Stimulated activated naive CD8-positive, alpha-beta T cell treated with anti-CD3 and anti-CD28 coated beads, Interleukin-15, Interleukin-2, amounts not matched to agents 100 ng/mL and 50 ng/mL, for 24 hours (primary cell): ENCODE data around the gene CELF4.

Source experiments
- H3K27ac Mint-ChIP-seq: one replicate; pipeline ENCODE4 v1.8.0; 2021; ENCODE audit warnings: mild to moderate bottlenecking, mixed read lengths
- H3K27me3 Mint-ChIP-seq: one replicate; pipeline ENCODE4 v1.8.0; 2021; ENCODE audit warnings: mixed read lengths
- H3K36me3 Mint-ChIP-seq: one replicate; pipeline ENCODE4 v1.8.0; 2021; ENCODE audit warnings: low read depth, mixed read lengths
- H3K4me1 Mint-ChIP-seq: one replicate; pipeline ENCODE4 v1.8.0; 2021; ENCODE audit warnings: low read depth, mixed read lengths
- H3K4me3 Mint-ChIP-seq: one replicate; pipeline ENCODE4 v1.8.0; 2021; ENCODE audit warnings: mild to moderate bottlenecking, mixed read lengths
- H3K9me3 Mint-ChIP-seq: one replicate; pipeline ENCODE4 v1.8.0; 2021; ENCODE audit warnings: mixed read lengths

Gene CELF4

GRCh38 chr18:37322492-37323035 is 243.0 kb downstream of the CELF4 start:
- no peak overlapping the region for H3K4me3 Mint-ChIP-seq
- no peaks in the 10 kb centered on the region for H3K9me3 Mint-ChIP-seq
- H3K36me3 Mint-ChIP-seq: no peaks in the 10 kb centered on the region
- H3K27me3 Mint-ChIP-seq: no peaks in the 10 kb centered on the region
- H3K27ac Mint-ChIP-seq: no peak overlapping the region
- no peaks in the 10 kb centered on the region for H3K4me1 Mint-ChIP-seq

DNA sequence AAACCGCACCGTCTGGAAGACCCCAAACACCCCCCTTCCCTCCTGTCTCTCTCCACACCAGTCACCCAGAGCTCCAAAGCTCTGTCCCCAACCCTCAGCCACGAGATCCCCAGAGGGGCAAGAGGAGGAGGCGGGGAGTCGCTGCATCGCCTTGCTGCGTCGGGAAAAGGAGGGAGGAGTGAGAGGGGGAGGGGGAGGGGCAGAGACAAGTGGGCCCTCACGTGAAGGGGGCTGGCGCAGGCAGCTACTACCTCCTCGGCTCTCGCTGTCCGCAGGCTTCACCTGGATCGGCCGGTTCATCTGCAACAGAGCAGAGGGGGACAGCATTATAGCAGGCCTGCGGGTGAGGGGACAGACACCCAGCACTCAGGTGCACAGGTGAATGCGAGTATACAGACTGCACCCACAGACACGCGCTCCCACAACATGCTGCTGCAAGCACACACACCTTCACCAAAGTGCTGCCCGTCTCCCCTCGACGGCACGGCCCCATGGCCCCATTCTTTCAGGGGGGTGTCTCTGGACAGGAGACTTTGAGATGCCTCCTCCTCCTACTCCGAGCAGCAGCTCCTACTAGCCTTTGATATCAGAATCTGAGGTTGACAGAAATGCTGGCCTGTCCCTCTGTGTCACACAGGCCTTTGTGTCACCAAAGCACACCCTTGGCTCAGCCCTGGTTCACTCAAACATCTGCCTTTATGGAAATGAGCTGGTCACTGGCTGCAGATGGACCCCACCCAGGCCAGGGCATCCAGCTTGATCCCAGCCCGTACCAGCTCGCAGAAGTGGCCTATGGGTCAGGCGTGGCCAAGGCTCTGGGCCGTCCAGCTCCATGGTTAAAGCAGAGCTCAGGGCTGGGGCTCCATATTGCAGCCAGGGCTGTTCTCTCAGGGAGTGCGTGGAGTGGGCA is 243.8 kb downstream of the CELF4 start:
- Mint-ChIP-seq H3K4me1 (no peaks in the 10 kb centered on the region), H3K4me3 (no peak overlapping the region), H3K9me3 (no peaks in the 10 kb centered on the region), H3K36me3 (no peaks in the 10 kb centered on the region), H3K27me3 (no peaks in the 10 kb centered on the region), H3K27ac (no peak overlapping the region)

- Mint-ChIP-seq H3K36me3 (no peaks in the 10 kb centered on the region), H3K9me3 (no peaks in the 10 kb centered on the region), H3K4me3 (no peak overlapping the region), H3K27me3 (no peaks in the 10 kb centered on the region), H3K4me1 (no peaks in the 10 kb centered on the region), H3K27ac (no peak overlapping the region)
These were observed 245.3 kb downstream of the CELF4 start for GRCh38 chr18:37320317-37320716.

GRCh38 chr18:37318360-37319355 is 246.9 kb downstream of the CELF4 start:
- Mint-ChIP-seq H3K27me3 (no peaks in the 10 kb centered on the region), H3K4me3 (no peak overlapping the region), H3K4me1 (no peaks in the 10 kb centered on the region), H3K27ac (no peak overlapping the region), H3K9me3 (no peaks in the 10 kb centered on the region), H3K36me3 (no peaks in the 10 kb centered on the region)

DNA sequence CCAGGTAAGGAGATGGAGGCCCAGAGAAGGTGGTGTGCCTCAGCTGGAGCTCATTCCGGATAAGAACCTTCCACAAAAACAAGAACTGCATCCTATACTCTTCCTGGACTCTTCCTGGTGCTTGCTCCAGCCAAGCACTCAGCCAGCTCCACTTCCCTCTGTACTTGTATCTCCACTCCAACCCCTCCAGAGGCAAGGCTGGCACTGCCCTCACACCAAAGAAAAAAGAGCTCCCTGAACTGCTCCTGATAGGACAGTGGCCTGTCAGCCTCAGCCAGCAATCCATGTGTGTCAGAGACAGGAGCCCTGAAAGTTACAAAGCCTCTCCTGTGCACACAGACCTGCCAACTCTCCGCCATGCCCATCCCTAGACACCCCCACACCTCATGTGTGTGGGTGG is 248.1 kb downstream of the CELF4 start:
- no peak overlapping the region for H3K4me3 Mint-ChIP-seq
- H3K4me1 Mint-ChIP-seq: no peaks in the 10 kb centered on the region
- H3K9me3 Mint-ChIP-seq: no peaks in the 10 kb centered on the region
- H3K36me3 Mint-ChIP-seq: no peaks in the 10 kb centered on the region
- H3K27me3 Mint-ChIP-seq: no peaks in the 10 kb centered on the region
- no peak overlapping the region for H3K27ac Mint-ChIP-seq

DNA sequence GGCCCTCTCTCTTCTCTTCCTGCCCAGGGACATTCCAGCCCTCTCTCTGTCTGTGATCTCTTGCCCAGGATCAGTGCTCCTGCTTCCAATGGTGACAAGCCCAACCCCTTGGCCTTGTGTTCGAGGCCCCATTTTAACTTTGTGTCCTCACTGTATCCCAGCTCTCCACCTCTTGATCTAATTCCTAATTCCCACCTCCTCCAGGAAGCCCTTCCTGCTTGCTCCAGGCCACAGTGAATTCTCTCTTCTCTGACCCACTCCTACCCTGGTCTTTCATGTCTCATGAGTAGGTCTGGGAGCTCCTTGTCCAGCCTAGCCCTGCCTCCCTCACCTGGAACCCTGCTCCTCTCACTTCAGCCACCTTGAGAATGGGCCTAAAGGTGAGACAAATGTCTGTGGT is 249.1 kb downstream of the CELF4 start:
- Mint-ChIP-seq H3K36me3 (no peaks in the 10 kb centered on the region), H3K4me3 (no peak overlapping the region)

GRCh38 chr18:37315935-37316334 is 249.7 kb downstream of the CELF4 start:
- Mint-ChIP-seq H3K27me3 (no peaks in the 10 kb centered on the region), H3K4me1 (no peaks in the 10 kb centered on the region), H3K36me3 (no peaks in the 10 kb centered on the region), H3K27ac (no peak overlapping the region), H3K4me3 (no peak overlapping the region), H3K9me3 (no peaks in the 10 kb centered on the region)

More for the DNA sequence above, 249.1 kb downstream of the CELF4 start:
- H3K27me3 Mint-ChIP-seq: no peaks in the 10 kb centered on the region
- H3K4me1 Mint-ChIP-seq: no peaks in the 10 kb centered on the region
- H3K9me3 Mint-ChIP-seq: no peaks in the 10 kb centered on the region
- no peak overlapping the region for H3K27ac Mint-ChIP-seq

DNA sequence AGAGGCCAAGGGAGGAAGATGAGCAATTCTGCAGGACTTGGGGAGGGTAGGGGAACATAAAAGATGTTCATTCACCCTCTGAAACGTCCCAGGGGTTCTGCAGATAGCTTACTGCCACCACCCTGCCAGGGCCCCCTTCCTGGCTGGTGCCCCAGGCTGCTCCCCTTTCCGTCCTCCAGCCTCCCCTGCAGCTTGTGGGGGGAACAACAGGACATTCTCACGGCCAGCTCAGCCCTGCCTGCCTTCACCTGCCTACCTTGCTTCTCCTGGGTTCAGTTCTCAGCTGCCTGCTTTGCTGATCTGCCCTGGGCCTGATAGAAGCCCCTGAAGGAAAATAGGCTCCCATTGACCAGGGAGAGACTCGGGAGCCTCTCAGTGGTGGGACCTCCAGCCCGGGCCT is 251.1 kb downstream of the CELF4 start:
- Mint-ChIP-seq H3K9me3 (no peaks in the 10 kb centered on the region), H3K27me3 (no peaks in the 10 kb centered on the region), H3K36me3 (no peaks in the 10 kb centered on the region), H3K27ac (no peak overlapping the region), H3K4me1 (no peaks in the 10 kb centered on the region), H3K4me3 (no peak overlapping the region)

- H3K27me3 Mint-ChIP-seq: no peaks in the 10 kb centered on the region
- H3K36me3 Mint-ChIP-seq: no peaks in the 10 kb centered on the region
- no peak overlapping the region for H3K4me3 Mint-ChIP-seq
- H3K9me3 Mint-ChIP-seq: no peaks in the 10 kb centered on the region
- H3K4me1 Mint-ChIP-seq: no peaks in the 10 kb centered on the region
- H3K27ac Mint-ChIP-seq: no peak overlapping the region
These were observed 252.0 kb downstream of the CELF4 start for GRCh38 chr18:37313624-37314023.

DNA sequence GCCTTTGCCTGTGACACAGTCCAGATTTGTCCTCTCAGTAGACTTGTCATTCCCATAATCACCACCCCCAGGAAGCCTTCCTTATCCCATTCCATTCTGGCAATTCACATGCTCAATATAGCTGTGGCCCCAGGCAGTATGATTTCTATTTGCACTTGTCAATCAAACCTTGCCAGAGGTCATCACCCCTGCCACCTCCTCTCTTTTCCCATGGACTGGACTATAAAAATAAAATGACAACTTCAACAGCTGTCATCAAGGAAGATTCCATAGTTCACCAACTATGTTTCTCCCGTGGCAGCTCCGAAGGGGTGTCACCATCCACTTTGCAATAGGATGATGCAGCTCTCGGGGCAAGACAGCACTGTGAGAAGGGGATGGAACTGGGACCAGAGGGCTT is 255.7 kb downstream of the CELF4 start:
- H3K27me3 Mint-ChIP-seq: no peaks in the 10 kb centered on the region
- no peaks in the 10 kb centered on the region for H3K36me3 Mint-ChIP-seq
- H3K27ac Mint-ChIP-seq: no peak overlapping the region
- H3K4me3 Mint-ChIP-seq: no peak overlapping the region
- H3K4me1 Mint-ChIP-seq: no peaks in the 10 kb centered on the region
- no peaks in the 10 kb centered on the region for H3K9me3 Mint-ChIP-seq

DNA sequence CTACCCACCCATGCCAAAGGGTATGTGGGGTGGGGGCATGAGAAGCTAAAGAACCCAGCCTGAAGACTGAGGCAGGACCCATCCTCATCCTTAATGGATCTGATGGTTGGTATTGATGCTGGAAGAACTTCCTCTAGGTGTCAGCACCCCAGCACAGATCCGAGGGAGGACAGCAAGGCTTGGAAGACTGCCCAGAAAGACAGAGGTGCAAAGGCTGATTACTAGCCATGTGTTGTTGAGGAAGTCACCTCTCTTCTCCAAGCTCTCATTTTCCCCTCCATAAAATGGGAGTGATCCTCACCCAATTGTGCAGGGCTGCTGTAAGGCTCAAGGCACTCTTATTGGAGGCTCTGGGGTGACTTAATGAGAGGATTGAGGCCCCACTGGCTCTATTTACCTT is 256.5 kb downstream of the CELF4 start:
- no peaks in the 10 kb centered on the region for H3K27me3 Mint-ChIP-seq
- H3K9me3 Mint-ChIP-seq: no peaks in the 10 kb centered on the region
- no peaks in the 10 kb centered on the region for H3K36me3 Mint-ChIP-seq
- H3K4me3 Mint-ChIP-seq: no peak overlapping the region
- no peak overlapping the region for H3K27ac Mint-ChIP-seq
- H3K4me1 Mint-ChIP-seq: no peaks in the 10 kb centered on the region

DNA sequence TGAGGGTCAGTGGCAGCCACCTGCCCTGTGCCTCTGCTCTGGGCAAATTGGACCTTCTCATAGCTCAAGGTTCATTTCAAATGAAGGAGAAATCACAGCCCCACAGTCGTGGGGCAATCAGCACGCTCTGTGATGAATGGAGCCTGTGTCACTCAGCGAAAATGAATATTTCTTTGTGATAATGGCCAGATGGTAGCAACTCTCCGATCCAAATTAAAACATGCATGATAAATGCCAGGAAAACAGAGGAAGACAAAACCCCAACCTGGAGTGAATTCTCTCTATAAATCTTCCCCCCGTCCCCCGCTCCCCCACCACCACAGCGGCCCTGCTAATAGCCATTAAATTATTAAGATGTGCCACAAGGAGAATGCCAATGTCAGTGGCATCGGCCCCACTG is 258.4 kb downstream of the CELF4 start:
- Mint-ChIP-seq H3K4me3 (no peak overlapping the region), H3K4me1 (no peaks in the 10 kb centered on the region), H3K36me3 (no peaks in the 10 kb centered on the region), H3K27me3 (no peaks in the 10 kb centered on the region), H3K27ac (no peak overlapping the region), H3K9me3 (no peaks in the 10 kb centered on the region)

DNA sequence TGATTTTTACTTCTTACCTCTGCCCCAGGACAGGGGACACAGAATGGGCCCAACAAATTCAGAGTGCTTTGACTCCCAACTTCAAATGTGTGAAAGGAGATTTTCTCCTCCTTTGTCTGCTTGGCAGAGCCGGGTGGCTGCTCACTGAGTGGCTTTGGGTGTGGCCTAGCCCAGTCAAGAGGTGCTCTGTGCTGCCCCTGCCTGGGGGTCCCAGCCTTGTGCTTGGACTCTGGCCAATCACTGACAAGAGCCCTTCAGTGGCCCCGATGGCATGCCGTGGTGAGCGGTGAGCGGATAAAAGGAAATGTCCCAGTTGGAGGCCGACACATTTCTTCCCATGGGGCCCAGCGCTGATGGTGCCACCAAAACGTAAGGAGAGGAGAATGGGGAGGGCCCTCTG is 259.2 kb downstream of the CELF4 start:
- no peak overlapping the region for H3K4me3 Mint-ChIP-seq
- no peaks in the 10 kb centered on the region for H3K27me3 Mint-ChIP-seq
- H3K4me1 Mint-ChIP-seq: no peaks in the 10 kb centered on the region
- no peak overlapping the region for H3K27ac Mint-ChIP-seq
- H3K36me3 Mint-ChIP-seq: no peaks in the 10 kb centered on the region
- no peaks in the 10 kb centered on the region for H3K9me3 Mint-ChIP-seq

DNA sequence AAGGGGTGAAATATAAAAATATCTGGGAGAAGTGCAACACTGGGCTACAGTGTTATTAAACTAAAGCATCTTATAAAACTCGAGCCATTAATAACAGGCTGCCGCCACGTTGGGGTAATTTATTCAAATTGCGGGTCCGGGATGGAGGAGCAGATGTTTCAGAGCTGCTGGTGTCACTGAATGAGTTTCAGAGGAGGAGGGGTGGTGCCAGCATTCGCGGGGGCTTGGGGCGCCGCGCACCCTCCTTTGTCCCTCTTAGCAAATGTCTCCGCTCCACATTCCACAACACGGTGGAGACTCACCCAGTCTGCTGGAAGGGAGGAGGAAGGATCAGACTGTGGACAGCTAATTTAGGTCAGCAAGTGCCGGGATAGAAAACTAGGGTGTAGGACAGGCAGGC is 260.5 kb downstream of the CELF4 start:
- no peaks in the 10 kb centered on the region for H3K27me3 Mint-ChIP-seq
- no peak overlapping the region for H3K4me3 Mint-ChIP-seq
- H3K9me3 Mint-ChIP-seq: no peaks in the 10 kb centered on the region
- H3K27ac Mint-ChIP-seq: no peak overlapping the region
- no peaks in the 10 kb centered on the region for H3K4me1 Mint-ChIP-seq
- H3K36me3 Mint-ChIP-seq: no peaks in the 10 kb centered on the region
